K562 treated with DMSO at 1 percent for 48 hours (cell line): ENCODE data around the gene STYXL2. TPM values are rescaled to one million over a fixed set of nuclear protein-coding genes. Genes with fewer than 3 reads are reported as not detected.

Experiments used
- total RNA-seq: library from RNA; unstranded; fragments of 300-600 nt; gene quantifications from 2 replicates; pipeline ENCODE4 v1.2.3, GENCODE V29; 2022; ENCODE audit warnings: low replicate concordance; ENCODE audit errors: extremely low read depth

The STYXL2 gene
- total RNA-seq = not detected in 2 replicates

DNA sequence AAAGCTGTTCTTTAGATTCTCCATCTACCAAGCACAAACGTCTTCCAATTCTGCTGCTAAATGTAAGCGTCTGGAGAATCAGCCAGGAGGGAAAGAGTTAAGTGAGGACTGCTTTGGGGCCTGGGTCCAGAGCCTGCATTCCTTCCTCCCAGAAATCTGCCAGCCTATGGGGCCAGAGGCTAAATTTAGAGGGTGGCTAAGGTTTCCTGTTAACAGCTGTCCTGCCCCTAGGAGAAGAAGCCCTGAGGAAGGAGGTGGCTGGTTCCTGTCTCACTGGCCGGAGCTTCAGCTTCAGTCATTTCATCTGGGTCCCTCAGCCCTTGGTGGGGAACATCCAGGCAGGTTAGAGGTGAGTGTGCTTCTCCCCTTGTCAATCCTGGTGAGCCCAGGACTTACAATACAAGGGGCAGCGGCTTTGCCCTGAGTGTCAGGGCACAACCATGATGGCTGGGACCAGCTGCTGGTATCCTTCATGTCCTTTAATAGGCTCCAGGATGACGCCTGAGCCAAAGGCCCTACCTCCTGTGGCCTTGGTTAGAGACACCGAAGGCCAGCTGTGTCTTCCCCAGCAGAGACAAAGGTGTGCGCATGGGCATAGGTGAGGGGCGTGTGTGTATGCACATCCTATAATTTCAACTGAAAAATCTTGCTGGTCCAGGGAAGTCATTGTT, at the start of gene STYXL2:
STYXL2 (plus strand) TSS at position 230 of the 671 bp plus-strand sequence. CDS start 775 bp downstream, outside the sequence.

DNA sequence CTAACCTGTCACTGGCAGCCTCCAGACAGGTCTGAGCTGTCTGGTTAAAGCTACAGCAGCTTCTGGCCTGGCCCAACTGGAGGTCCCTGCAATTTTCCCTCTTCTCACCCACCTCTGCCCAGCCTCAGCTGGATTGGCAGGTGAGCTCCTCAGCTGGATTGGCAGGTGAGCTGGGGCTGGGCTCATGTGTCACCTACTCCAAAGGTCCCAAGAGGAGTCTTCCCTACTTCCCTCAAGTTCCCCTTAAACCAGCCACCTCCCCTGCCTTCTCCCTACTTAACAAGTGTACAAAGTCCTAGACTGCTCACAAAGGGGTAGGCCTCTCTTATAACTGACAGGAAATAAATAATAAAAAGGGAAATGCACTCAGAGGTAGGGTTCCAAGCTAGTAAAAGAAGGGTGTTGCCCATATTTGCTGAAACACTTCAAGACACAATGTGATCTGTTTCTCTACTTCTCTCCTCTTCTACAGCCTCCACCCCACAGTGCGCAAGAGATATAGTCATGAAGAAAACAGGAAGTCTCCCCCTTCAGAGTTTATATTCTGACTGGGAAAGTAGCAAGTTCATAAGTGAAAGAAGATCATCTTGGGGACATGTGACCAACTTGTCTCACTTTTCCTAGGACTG, 3.4 kb upstream of the STYXL2 start, which contains the start of gene GPA33:
GPA33 (minus strand) TSS at position 64 of the 629 bp plus-strand sequence. CDS start 90 bp downstream, outside the sequence.

Other genes starting within 250 kb of the STYXL2 start
- gene TADA1, start 217.8 kb upstream of the STYXL2 start, total RNA-seq = not detected in 2 replicates
- not detected in 2 replicates for gene ILDR2, start 118.5 kb upstream of the STYXL2 start, total RNA-seq
- gene MAEL, start 104.8 kb upstream of the STYXL2 start, total RNA-seq = not detected in 2 replicates
- not detected in 2 replicates for gene GPA33, start 3.7 kb upstream of the STYXL2 start, total RNA-seq
- not detected in 2 replicates for gene POU2F1, start 126.8 kb downstream of the STYXL2 start, total RNA-seq